Dedifferentiated amniotic fluid mesenchymal stem cell (primary cell): ENCODE results near the gene SMAD4.

Source experiments
- DNase-seq: peaks from one replicate; pipeline ENCODE4 v3.0.0-alpha.2; 2016; ENCODE audit errors: extremely low spot score

SMAD4 gene

DNA sequence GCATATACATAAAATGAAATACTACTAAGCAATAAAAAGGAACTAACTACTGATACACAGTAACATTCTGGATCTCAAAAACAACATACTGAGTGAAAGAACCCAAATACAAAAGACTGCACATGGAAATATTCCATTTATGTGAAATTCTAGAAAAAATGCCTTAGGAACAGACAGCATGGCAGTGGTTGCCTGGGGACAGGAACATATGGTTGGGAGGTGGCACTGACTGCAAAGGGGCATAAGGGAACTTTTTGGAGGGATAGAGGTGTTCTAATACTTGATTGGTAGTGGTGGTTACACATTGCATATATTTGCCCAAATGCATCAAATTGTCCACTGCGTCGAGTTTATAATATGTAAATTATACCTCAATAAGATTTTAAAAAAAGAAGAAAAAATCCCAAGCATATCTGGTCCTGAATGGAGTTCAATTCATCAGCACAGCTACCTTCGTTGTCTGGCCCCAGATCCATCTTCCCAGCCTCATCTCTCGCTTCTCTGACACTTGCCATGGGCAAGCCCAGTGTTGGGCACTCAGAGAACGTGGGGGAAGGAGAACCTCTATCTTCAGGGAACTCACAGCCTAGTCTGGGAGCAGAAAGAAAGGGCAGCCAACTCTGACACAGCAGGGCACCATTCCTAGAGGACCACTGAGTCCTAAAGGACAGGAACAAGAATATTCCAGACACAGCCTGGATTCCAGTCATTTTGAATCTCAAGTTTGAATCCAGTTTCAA, 8.6 kb upstream of the SMAD4 start:
- no peak for DNase-seq

DNA sequence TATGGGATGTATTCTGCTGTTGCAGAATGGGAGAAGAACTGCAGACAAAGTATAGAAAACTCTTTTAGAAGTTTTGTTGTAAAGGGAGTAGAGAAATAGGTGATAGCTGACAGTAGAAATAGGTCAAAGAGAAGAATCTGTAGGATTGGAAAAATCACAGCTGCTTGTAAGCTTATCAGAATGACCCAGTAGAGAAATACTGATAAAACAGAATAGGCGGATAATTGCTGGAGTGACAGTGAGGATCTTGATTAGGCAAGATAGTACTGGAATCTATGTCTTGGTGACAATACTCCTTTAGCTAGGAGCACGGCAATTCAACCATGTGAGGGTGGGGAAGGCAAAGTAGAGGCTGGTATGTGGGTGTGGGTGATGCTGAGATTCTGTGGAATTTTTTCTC, 4.5 kb upstream of the SMAD4 start:
- DNase-seq = no peak

DNA sequence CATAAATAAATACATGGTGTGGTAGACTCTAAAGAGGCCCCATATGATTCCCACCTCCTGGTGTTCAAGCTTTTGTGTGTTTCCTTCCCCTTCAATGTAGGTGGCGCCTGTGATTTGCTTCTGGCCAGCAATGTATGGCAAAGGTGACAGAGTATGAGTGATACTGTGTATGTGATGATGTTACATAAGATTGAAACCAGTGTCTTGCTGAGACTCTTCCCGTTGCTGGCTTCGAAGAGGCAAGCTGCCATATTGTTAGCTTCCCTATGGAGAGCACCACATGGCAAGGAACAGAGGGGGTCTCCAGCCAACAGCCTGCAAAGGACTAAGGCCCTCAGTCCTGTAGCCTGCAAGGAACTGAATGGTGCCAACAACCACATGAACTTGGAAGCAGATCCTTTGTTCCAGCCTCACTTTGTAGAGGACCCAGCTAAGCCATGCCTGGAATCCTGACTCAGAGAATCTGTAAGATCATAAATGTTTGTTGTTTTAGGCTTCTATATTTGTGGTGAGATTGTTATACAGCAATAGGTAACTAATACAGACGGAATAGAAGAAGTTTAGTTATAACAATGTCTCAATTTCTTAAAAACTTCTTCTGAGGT, 1.7 kb upstream of the SMAD4 start:
- DNase-seq = no peak

DNA sequence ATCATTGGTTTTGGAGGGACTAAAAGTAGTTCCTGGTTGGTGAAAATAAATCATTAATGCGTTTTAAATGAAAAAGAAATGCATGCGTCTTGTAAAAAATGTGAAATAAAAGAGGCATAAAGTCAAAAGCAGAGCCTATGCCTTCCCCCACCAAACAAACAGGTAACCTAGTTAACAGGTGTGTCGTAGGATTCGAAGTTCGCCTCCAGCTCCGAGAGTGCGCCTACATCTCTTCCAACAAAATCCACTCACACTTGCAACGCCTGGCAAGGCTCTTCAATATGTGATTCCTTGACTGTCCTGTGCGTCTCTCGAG, 677 bp upstream of the SMAD4 start:
- peak; percentile 57 for DNase-seq

DNA sequence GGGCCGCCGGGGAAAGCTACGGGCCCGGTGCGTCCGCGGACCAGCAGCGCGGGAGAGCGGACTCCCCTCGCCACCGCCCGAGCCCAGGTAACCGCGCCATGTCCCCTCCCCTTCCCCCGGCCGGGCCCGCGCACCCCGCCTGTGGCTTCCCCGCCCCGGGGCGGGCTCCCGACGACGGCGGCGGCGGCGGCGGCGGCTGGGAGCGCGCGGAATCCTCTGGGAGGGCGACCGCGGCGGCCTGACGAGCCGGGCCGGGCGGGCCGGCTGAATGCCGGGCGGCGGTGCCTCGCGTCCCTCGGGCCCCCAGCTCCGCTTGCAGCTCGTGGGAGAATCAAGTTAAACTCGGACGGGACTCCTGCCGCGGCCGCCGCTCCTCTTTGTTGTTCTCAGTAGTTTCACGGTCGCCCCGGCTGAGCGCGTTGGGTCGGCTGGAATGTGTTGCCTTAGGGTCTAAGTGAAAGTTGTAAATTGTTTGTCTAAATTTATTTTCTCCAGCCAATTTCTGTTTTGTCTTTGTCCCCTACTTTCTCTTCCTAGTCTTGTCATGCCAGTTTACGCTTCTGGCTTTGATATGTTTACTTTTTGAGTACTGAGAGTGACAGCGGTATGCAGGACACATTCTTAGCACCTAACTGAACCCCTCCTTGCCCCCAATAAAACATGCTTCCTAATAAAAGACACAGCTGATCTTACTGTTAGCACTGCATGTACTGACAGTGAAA, 685 bp downstream of the SMAD4 start:
- no peak for DNase-seq

DNA sequence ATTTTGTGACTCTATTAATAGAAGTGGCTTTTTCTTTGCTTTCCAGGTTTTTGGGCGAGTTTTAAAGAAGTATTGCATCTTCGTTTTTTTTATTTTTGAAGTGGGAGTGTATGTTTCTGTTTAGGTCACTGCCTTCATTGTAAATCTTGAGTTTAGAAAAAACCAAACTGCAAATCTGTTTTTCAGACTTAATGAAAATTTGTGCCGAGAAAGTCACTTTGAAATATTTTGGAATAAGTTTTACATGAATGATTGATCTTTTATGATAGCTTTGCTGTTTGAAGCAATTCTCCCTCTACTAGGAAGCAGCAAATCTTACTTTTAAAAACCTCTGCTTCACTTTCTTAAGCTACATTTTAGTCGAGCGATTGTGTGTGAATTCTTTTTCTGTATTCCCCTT, 2.2 kb downstream of the SMAD4 start:
- DNase-seq = no peak

DNA sequence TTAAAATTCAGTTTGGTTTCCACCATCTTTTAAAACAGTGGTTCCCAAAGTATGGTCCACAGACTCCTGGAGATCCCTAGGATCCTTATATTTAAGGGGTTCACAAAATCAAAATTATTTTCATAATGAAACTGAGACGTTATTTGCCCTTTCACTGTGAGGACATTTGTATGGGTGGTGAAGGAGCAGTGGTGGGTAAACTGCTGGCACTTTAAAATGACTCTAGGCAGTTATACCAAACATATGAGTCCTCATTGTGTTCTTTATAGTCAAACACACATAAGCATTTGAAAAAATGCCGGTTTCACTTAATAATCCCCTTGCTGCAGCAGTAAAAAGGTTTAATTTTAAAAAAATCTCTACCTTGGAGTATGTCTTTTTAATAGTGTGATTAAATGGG, 7.2 kb downstream of the SMAD4 start:
- no peak for DNase-seq

DNA sequence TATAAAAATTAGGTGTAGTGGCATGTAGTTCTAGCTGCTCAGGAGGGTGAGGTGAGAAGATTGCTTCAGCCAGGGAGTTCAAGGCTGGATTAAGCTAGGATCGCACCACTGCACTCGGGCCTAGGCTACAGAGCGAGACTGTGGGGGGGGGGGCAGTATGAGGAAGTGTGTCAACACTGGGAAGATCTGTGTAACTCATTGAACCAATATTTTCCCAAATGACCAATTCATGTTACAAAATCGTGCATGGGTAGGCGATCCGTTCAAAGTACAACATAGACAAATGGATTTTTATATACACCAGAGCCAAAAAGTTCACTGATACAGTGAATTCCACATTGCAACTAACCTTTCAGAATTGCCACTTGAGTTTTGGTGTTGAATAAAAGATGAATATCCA, 8.1 kb downstream of the SMAD4 start:
- DNase-seq = no peak

DNA sequence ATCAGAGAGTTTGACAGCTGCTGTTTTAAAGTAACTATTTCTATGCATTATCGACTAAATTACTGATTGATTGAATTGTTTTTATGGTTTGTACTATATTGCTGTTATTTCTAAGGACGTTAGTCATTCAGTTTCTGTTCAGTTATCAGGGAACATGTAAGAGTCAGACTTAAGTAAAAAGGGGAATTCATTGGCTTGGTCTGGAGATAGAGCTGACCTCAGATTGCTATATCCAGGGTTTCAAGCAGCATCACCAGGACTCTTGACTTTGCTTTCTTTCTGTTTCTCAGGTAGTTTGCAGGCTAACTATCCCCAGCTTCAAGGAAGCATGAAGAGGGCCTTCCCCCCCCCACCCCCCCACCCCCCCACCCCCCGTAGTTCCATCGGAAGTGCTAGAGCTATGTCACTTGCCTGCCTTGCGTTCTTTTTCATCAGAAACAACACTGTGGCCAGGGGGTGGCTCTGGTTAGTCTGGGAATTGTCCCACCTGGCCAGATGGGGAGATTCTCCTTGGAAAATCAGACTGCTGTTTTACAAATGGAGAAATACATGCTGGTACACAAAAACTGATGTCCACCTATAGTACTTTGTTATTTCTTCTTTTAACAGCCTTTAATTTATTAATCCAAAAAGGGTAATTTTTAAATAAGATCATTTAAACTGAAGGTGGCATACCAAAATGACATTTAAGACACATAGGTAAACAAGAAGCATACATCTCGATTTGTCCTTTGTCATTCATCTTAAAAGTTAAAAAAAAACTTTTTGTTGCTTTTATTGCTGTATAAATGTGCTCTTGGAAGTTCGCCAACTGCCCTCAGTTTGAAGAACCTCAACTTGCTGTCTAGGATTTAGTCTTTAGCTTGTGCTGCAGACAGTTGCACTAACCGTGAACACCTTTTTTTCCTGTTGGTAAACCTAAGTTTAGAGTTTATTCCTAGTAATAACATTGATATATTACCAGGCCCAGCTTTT, 9.4 kb downstream of the SMAD4 start:
- no peak for DNase-seq

DNA sequence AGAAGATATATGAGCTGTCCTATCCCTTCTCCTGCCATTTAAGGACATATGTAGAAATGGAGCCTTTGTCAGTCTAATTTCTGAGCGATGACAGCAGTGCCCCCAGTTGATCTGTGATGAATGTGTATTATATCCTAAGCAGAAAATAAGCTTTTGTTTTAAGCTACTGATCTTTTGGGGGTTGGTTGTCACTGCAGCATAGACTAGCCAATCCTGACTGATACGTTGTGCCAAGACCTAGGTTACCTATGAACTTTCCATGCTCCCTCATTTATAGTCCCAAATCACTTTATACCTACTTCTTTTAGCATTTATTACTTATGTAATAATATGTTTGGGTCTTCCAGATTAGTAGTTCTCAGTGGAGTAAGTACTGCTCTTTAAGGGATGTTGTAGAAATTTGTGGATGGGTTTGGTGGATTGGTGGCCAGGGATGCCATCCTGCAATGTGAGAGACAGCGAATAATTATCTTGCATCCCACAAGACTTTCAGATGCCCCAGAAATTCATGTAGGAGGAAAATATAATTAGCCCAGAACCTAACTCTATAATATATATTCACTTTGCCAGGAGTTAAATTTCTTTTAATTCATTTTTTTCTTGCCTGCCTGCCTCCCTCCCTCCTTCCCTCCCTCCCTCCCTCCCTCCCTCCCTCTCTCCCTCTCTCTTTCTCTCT, 11.8 kb downstream of the SMAD4 start:
- no peak for DNase-seq

DNA sequence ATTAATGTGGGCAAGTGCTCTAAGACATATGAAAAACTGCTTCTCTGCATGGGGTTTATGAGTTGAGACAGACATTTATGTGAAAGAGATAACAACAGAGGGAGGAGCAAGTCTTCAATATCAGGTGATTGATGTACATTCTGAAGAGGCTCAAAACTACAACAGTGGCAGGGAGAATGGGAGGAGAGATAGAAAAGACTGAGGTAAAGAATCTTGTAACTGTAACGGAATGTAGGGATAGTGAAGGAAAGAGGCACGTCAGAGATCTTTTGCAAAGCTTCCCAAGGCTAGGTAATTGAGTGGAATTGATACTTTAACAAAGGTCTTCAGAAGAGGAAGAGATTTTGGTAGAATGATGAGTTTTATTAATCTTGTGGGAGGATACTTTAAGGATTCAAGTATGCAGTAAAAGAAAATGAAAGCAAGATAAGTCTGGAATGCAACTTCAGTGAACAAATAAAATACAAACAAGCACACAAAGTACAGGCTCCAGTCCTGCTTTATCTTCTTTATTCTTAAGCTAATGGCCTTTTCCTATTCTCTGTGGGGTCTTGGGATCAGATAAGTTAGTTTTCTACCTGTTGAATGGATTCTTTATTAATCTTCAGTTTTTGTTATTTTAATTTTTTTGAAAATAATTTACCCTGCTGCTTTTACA, 15.0 kb downstream of the SMAD4 start:
- DNase-seq = no peak

DNA sequence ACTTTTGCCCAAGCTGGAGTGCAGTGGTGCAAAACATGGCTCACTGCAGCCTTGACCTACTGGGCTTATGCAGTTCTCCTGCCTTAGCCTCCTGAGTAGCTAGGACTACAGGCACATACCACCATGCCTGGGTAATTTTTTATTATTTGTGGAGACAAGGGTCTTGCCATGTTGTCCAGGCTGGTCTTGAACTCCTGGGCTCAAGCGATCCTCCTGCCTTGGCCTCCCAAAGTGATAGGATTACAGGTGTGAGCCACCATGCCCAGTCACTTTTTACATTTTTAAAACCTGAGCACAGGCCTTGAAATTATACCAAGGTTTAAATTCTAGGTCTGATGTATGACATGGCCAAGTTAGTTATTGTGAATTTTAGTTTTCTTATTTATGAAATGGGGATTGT, 18.2 kb downstream of the SMAD4 start:
- DNase-seq = no peak

DNA sequence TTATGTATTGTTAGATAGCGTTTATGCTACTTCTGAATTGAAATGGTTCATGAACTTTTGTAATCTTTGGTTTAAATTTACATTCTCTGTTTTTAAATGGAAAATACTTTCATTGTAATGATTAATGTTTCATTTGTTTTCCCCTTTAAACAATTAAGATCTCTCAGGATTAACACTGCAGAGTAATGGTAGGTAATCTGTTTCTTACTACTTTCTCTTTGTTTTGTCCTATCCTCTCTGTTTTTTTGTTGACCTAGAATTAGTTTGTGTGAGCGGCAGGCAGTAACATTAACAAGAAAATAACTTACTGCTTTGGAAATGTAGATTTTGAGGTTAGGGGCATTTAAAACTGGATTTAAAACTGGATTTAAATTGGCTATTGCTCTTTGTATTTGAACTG, 19.1 kb downstream of the SMAD4 start:
- no peak for DNase-seq

DNA sequence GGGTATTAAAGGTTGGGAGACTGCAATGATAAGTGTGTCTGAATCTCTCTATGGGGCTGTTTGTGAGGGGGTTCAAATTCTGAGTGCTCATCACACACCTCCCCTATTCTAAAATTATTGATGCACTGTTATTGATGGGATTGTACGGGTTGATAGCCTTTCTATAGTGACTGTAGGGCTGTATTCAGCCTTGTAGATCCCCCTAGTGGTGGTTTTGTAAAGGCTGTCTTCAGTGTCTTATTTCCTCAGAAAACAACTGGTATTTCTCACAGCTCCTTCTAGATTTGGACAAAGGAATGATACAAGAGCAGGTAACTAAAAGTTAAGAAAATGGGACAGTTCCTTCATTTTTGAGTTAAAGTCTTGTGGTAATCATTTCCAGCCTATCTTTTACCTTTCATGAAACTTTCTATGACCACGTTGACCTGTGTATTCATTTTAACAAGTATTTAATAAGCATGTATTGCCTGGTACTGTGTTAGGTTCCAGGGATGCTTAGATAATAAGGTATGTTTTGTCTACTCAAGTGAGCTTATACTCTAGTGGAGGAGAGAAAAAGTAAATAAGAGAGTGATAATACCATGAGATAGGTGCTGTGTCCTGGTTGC, 21.2 kb downstream of the SMAD4 start:
- peak; percentile 49 for DNase-seq

DNA sequence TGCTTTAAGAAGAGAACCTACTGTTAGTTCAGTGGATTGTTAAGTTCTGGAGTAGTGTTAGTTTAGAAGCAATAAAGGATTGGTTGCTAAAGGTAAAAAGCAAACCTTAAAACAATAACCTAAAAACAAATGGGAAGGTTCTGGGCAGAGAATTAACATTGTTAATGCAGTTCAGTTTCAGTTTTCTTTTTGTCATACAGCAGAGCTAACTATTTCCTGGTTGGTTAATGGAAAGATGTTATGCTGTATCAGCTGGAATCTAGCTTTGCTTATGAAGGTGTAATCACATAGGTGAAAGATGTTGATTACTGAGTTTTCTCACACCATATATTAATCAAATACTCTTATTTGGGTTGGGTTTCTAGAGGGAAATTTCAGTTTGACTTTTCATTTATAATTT, 23.8 kb downstream of the SMAD4 start:
- no peak for DNase-seq

DNA sequence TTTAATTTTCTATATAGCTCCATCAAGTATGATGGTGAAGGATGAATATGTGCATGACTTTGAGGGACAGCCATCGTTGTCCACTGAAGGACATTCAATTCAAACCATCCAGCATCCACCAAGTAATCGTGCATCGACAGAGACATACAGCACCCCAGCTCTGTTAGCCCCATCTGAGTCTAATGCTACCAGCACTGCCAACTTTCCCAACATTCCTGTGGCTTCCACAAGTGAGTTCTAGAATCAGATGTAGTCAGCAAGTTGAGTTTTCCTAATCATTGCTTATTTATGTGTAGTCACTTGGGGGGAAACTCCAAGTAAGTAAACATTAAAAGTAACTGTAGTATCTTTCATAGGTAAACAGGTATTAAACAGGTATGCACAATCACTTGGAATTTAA, 24.8 kb downstream of the SMAD4 start:
- DNase-seq = no peak

DNA sequence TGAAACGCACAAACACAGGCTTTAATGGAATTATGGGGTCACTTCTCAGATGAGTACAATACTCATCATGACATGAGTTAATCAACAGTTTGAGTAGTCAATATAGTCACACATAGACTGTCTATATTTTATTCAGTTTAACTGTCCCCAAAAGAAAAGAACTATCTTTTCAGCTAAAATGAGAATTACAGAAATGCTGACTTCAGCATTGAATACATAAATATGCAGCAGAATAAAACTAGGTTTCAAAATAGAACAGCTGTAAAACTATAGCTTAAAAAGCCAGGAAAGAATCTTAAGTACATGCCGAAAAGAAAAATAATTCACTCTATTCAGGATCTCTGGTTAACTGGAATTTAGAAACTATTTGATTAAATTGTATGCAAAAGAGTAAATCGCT, 30.0 kb downstream of the SMAD4 start:
- no peak for DNase-seq

DNA sequence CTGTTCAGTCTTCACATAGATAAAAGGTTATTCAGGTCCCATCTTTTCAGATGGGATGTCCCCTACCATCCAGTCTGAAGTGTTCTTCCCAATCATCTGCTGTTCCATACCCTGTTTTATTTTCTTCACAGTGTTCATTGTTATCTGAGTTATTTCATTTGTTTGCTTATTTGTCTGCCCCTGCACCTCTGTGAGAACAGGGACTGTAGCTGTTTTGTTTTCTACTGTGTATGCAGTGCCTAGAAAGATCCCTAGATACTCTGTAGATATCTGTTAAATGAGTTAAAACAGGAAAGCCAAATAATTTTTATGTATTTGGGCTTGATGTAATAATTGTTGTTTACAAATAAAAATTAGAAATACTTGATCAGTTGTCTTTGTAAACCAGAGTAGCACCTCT, 34.2 kb downstream of the SMAD4 start:
- no peak for DNase-seq

DNA sequence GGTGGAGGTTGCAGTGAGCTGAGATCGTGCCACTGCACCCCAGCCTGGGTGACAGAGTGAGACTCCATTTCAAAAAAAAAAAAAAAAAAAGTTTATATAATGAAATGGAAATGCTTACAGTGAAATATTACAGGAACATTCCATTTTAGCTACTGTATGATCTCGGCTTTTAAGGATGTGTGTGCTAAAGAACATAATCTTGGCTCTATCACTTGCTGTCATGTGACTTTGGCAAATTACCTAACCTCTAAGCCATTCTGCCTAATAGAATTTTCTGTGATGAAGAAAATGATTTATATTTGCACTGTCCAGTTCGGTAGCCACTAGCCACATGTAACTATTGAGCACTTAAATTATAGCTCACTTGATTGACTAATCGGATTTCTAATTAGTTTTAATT, 36.3 kb downstream of the SMAD4 start:
- DNase-seq = no peak

DNA sequence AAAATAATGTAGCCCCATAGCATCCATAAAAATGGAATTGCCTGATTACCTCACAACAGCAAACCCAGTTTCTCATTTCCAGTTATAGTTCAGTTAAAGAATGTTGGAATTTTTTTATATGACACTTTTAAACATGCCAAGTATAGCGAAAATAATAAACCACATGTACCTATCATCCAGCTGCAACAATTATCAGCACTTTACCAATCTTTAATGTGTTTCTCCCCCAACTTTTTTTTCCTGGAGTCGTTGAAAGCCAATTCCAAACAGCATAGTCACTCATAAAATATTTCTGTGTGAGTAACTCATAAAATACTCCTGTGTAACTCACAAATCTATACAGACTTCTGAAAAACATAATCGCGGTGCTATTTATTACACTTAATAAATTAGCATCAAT, 38.1 kb downstream of the SMAD4 start:
- DNase-seq = no peak

DNA sequence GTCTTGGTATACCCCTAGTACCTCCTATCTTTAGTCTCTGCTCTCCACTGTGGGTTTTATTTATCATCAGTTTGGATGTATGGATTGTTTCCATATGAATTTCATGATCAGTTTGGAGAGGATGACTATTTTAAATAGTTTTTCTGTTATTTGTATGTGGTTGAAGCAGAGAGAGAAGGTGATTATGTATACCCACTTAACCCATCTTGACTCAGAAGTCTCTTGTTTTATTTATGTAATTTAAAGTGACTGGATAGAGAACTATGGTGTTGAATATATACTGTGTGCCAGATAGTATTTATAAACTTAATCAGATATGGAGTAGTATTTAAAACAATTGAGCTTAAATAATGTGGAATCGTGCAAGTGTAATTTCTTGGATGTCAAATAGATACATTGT, 39.9 kb downstream of the SMAD4 start:
- DNase-seq = no peak
